Stimulated activated naive CD8-positive, alpha-beta T cell treated with anti-CD3 and anti-CD28 coated beads, Interleukin-15, amount 100 ng/mL, for 72 hours (primary cell): ENCODE results near the gene UBE2L3.

Source experiments
- ATAC-seq: fragments of 150-1000 bp; cut with Tn5 transposase; 2 replicates; pipeline ENCODE4 v1.10.0; 2021; ENCODE audit warnings: mild to moderate bottlenecking, moderate library complexity
- DNase-seq, 2 donors: peaks; one replicate each; pipeline ENCODE4 v3.0.0; 2021 to 2022
- H3K27ac Mint-ChIP-seq, 2 donors: one replicate each; pipeline ENCODE4 v1.8.0; 2022; ENCODE audit warnings: mild to moderate bottlenecking in 2 of 2, mixed read lengths in 2 of 2, moderate library complexity in 2 of 2
- H3K27me3 Mint-ChIP-seq: one replicate; pipeline ENCODE4 v1.8.0; 2022; ENCODE audit warnings: mixed read lengths
- H3K4me1 Mint-ChIP-seq: one replicate; pipeline ENCODE4 v1.8.0; 2022; ENCODE audit warnings: mild to moderate bottlenecking, mixed read lengths
- H3K4me3 Mint-ChIP-seq, 2 donors: one replicate each; pipeline ENCODE4 v1.8.0; 2022; ENCODE audit warnings: mild to moderate bottlenecking in 2 of 2, mixed read lengths in 2 of 2, moderate library complexity in 1 of 2
- H3K9me3 Mint-ChIP-seq, 2 donors: one replicate each; pipeline ENCODE4 v1.8.0; 2022; ENCODE audit warnings: mixed read lengths in 2 of 2

UBE2L3 gene

DNA sequence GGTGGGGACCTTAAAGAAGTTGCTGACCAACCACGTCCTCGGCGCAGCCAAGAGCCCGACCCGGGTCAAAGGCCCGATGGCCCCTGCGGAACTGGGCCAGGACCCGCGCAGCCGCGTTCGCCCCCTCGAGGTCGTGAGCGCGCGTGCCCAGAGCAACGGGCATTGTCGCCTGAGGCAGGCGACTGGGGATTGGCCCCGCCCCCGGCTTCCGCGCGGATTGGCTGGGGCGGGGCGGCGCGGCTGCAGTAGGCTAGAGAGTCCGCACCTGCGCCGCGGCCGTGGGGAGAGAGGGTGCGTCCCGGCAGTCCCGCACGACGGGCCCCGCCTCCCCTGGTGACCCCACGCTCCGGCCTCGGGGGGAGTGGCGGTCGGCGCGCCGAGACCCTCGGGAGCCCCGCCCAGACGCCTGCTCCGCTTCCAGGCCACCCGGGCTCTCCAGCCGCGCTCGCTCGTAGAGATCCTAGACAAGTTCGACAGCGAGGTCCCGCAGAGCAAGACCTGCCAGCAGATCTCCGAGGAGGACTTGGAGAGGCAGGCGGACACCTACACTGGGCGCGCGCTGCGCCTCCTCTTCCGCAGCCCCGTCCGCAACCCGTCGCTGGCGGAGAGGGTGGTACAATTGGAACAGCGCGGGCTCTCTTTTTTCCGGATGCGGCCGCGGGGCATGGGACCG lies 90.0 kb downstream of the UBE2L3 start:
- DNase-seq: peak; percentile 75 to 76

DNA sequence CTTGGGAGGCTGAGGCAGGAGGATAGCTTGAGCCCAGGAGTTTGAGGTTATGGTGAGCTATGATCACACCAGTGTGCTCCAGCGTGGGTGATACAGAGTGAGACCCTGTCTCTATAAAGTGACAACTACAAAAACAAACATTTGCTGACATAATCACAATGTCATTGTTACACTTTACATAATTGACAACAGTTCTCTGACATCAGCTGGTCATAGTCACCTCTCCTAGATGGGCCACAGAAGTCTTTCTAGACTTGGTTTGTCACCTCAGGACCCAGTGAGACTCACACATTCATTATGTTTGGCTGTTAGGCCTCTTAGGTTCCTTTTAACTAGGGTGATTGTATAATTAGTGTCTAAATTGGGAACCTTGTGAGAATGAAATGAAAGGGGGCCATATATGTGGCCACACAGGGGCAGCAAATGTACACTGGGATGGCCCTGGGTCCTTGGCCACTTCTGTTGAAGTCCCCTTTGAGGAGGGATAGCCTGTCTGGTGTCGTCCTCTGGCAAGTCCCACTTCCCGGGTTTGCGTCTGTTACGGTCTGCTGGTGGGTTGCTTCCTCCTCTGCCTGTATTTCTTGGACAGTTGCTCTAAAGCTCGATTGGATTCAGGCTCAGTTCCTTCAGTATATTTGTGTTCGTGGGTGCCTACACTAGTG lies 92.5 kb downstream of the UBE2L3 start:
- H3K9me3 Mint-ChIP-seq: no peaks in the 10 kb centered on the region
- H3K27me3 Mint-ChIP-seq: no peaks in the 10 kb centered on the region
- H3K4me3 Mint-ChIP-seq: no peak overlapping the region
- ATAC-seq: no peak
- no peak overlapping the region for H3K27ac Mint-ChIP-seq
- H3K4me1 Mint-ChIP-seq: peaks cover 25% of the 10 kb centered on the region
- no peak for DNase-seq

More for the DNA sequence above, 90.0 kb downstream of the UBE2L3 start:
- Mint-ChIP-seq H3K27me3 (no peaks in the 10 kb centered on the region), H3K9me3 (no peaks in the 10 kb centered on the region), H3K4me1 (peaks cover 32% of the 10 kb centered on the region), H3K27ac (peak overlapping the region; percentile 31 to 74), H3K4me3 (peak overlapping the region; percentile 77 to 90)
- peak; percentile 93 for ATAC-seq

DNA sequence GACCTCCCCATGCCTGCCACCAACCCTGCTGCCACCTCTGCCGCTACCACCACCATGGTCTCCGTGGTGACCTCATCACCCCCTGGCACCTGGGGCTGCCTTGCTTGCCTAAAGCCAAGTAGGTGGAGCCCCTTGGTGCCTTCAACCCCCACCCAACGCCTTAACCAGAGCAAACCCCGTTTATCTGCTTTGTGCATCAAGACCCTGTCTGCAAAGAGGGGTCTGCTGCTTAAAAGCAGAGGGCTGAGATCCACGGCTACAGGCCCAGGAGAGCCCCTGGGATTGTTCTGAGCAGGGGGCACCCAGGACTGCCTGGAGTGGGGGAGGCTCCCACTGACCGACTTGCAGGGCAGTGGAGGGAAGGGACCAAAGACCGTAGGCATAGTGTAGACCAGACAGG lies 93.4 kb downstream of the UBE2L3 start:
- no peaks in the 10 kb centered on the region for H3K27me3 Mint-ChIP-seq
- ATAC-seq (no peak), DNase-seq (no peak)
- peaks cover 31% of the 10 kb centered on the region for H3K4me1 Mint-ChIP-seq
- no peak overlapping the region for H3K27ac Mint-ChIP-seq
- H3K9me3 Mint-ChIP-seq: no peaks in the 10 kb centered on the region
- H3K4me3 Mint-ChIP-seq: no peak overlapping the region

DNA sequence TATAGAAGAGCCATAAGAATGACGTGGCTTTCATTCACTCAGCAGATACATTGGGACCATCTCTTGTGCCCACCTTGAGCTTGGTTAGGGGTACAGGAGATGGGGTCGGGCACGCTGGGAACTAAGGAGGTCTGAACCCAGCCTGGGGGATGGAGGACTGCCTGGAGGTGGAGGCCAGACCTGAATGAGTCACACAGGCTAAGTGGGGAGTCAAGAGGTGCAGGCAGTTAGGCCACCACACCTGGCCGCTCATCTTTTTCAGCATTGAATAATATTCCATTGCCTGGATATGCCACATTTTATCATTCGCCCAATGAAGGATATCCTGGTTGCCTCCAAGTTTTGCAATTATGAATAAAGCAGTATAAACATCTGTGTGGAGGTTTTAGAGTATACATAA lies 94.5 kb downstream of the UBE2L3 start:
- H3K9me3 Mint-ChIP-seq: no peaks in the 10 kb centered on the region
- no peak overlapping the region for H3K4me3 Mint-ChIP-seq
- H3K4me1 Mint-ChIP-seq: peaks cover 25% of the 10 kb centered on the region
- DNase-seq: no peak
- H3K27me3 Mint-ChIP-seq: no peaks in the 10 kb centered on the region
- no peak for ATAC-seq
- peak overlapping the region in 1 of 2 donors; percentile 65 for H3K27ac Mint-ChIP-seq

DNA sequence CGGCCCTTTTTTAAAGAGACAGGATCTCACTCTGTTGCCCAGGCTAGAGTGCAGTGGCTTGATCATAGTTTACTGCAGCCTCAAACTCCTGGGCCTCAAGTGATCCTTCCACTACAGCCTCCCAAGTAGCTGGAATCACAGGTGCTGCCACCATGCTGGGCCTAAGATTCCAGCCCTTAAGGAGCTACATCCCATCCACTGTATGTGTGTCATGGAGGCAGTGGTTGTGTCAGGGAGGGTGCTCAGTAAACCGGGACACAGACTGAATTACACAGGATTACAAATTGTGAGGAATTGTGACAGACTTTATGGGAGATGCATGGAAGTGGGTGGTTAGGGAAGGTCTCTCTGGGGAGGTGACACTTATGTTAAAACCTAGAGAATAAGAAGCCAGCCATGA lies 96.2 kb downstream of the UBE2L3 start:
- H3K4me1 Mint-ChIP-seq: peaks cover 26% of the 10 kb centered on the region
- no peaks in the 10 kb centered on the region for H3K27me3 Mint-ChIP-seq
- DNase-seq (no peak), ATAC-seq (no peak)
- H3K4me3 Mint-ChIP-seq: no peak overlapping the region
- no peak overlapping the region for H3K27ac Mint-ChIP-seq
- no peaks in the 10 kb centered on the region for H3K9me3 Mint-ChIP-seq

DNA sequence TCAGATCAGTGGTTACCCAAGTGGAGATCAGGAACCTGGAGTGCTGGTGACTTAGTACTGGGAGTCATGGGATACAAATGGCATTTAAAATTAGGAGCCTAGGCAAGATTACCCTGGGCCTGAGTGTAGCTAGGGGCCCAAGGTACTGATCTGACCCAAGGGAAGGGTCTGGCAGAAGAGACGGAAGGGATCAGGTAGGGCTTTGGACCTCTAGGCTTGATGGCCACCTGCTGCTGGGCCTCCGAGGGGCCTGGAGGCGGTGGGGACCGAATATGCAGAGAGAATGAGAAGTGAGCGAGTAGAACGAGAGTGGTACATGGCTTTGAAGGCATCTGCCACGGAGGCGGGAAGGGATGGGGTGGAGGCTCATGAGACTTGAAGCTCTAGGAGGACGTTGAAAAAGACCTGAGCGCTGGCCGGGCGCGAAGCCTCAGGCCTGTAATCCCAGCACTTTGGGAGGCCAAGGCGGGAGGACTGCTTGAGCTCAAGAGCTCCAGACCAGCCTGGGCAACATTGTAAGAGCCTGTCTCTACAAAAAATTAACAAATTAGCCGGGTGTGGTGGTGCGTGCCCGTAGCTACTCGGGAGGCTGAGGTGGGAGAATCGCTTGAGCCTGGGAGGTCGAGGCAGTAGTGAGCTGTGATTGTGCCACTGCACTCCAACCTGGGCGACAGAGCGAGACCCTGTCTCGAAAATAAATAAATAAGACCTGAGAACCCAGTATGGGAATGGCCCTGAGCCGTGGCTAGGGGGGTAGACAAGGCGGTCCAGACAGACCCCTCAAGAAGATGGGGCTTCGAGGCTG lies 97.7 kb downstream of the UBE2L3 start:
- Mint-ChIP-seq H3K4me1 (peaks cover 36% of the 10 kb centered on the region), H3K27ac (peak overlapping the region; percentile 87 to 96), H3K4me3 (peak overlapping the region; percentile 98 to 100), H3K27me3 (no peaks in the 10 kb centered on the region), H3K9me3 (no peaks in the 10 kb centered on the region)
- no peak for DNase-seq
- no peak for ATAC-seq

DNA sequence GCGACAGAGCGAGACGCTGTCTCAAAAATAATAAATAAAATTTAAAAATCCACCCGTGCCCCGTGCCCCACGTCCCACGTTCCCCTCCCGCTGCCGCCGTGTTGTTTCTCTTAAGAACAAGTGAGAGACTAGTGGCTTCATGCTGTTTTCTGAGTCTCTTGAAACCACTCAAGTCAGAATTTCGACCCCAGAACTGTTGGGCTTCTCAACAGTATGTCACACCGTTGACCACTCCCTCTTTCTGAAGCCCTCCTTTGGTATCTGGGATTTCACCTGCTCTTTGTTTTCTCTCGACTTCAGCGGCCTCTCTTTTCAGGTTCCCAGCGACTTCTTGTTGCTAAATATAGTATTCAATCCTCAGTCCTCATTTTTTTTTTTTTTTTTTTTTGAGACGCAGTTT lies 99.3 kb downstream of the UBE2L3 start:
- Mint-ChIP-seq H3K4me3 (peak overlapping the region; percentile 98 to 100), H3K9me3 (no peaks in the 10 kb centered on the region), H3K4me1 (peaks cover 36% of the 10 kb centered on the region), H3K27ac (peak overlapping the region; percentile 68 to 99), H3K27me3 (no peaks in the 10 kb centered on the region)
- ATAC-seq: no peak
- no peak for DNase-seq

DNA sequence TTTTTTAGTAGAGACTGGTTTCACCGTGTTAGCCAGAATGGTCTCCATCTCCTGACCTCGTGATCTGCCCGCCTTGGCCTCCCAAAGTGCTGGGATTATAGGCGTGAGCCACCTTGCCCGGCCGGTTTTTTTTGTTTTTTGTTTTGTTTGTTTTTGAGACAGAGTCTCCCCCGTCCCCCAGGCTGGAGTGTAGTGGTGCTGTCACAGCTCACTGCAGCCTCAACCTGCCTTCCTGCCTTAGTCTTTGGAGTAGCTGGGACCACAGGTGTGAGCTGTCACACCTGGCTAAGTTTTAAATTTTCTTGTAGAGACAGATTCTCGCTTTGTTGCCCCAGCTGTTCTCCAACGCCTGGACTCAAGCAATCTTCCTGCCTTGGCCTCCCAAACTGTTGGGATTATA lies 101.5 kb downstream of the UBE2L3 start:
- Mint-ChIP-seq H3K9me3 (no peaks in the 10 kb centered on the region), H3K4me3 (no peak overlapping the region), H3K27ac (peak overlapping the region in 1 of 2 donors; percentile 93), H3K27me3 (no peaks in the 10 kb centered on the region), H3K4me1 (peaks cover 42% of the 10 kb centered on the region)
- ATAC-seq: no peak
- DNase-seq: no peak

DNA sequence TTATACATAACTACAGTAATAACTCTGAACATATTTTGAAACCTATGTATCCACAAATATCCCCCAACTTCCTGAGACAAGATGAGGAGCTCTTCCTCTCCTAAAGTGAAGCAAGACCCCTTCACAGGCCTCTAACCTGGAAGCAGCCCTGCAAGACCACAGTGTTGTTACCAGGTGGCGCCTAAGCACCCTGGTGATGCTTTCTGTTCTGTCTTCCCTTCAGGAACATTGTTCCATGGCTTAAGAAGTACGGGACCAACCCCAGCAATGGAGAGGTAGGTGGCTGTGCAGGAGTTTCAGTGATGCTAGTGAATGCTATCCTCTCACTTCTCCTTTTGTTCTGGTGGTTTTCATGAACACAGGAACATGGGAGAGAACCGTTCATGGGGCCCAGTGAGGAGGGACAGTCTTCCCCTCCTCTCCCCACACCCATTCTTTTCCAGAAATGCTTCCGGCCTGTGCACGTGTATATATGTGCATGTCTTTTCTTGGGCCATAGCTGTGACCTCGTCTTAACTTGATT lies 104.7 kb downstream of the UBE2L3 start:
- Mint-ChIP-seq H3K27ac (no peak overlapping the region), H3K9me3 (no peaks in the 10 kb centered on the region), H3K4me3 (no peak overlapping the region), H3K4me1 (peaks cover 27% of the 10 kb centered on the region), H3K27me3 (no peaks in the 10 kb centered on the region)
- no peak for DNase-seq
- no peak for ATAC-seq
